ENCODE results near the gene LSM4. TPM values are rescaled to one million over a fixed set of nuclear protein-coding genes. Genes with fewer than 3 reads are reported as not detected.
A peak's percentile ranks its signal among the peaks of the same experiment; 100 is the strongest.

Gene LSM4
- total and polyA plus RNA-seq, 9 donors, result 38.3 to 121 (median 71.4) TPM

- H3K4me1 ChIP-seq (ENCODE audit: insufficient read depth), result peaks cover 17% of the 10 kb centered on the region
- intact Hi-C loops (cut with DNase I), result no loop called here
- H3K4me3 ChIP-seq, result no peak overlapping the region
- TF ChIP-seq CTCF (IDR thresholded peaks at IDR 0.05) (no peak), EP300 (IDR thresholded peaks at IDR 0.05) (no peak), POLR2A (IDR thresholded peaks at IDR 0.05) (no peak)
- WGBS, 3 donors, result 58 to 63% (median 59%) methylated on average over 12 of the region's 12 CpGs
- DNase-seq, result peak in 1 of 5 donors; percentile 31
- H3K36me3 ChIP-seq, result no peaks in the 10 kb centered on the region
- peak overlapping the region; percentile 95 to 100 for H3K27ac ChIP-seq
- H3K9me3 ChIP-seq, result no peaks in the 10 kb centered on the region
- H3K27me3 ChIP-seq, result no peaks in the 10 kb centered on the region
These were observed 33.2 kb downstream of the LSM4 start for GRCh38 chr19:18289471-18290301.

GRCh38 chr19:18287836-18288772 lies 34.8 kb downstream of the LSM4 start:
- H3K4me3 ChIP-seq, result no peak overlapping the region
- H3K36me3 ChIP-seq, result no peaks in the 10 kb centered on the region
- DNase-seq, result peak in 2 of 5 donors; percentile 33 to 50
- H3K27me3 ChIP-seq, result no peaks in the 10 kb centered on the region
- intact Hi-C loops (cut with DNase I), result no loop called here
- H3K9me3 ChIP-seq, result no peaks in the 10 kb centered on the region
- H3K27ac ChIP-seq, result peak overlapping the region; percentile 71 to 84
- peaks cover 15% of the 10 kb centered on the region for H3K4me1 ChIP-seq (ENCODE audit: insufficient read depth)
- 38 to 51% (median 42%) methylated on average over 26 of the region's 26 CpGs for WGBS, 3 donors
- TF ChIP-seq CTCF (IDR thresholded peaks at IDR 0.05) (no peak), POLR2A (IDR thresholded peaks at IDR 0.05) (no peak), EP300 (IDR thresholded peaks at IDR 0.05) (no peak)

GRCh38 chr19:18286973-18287635 lies 35.8 kb downstream of the LSM4 start:
- Histone ChIP-seq H3K27ac (peak overlapping the region; percentile 71 to 84), H3K4me3 (no peak overlapping the region), H3K36me3 (no peaks in the 10 kb centered on the region), H3K4me1 (ENCODE audit: insufficient read depth) (peaks cover 19% of the 10 kb centered on the region), H3K9me3 (no peaks in the 10 kb centered on the region), H3K27me3 (no peaks in the 10 kb centered on the region)
- intact Hi-C loops (cut with DNase I), result no loop called here
- WGBS, 3 donors, result 83 to 89% (median 83%) methylated on average over 21 of the region's 21 CpGs
- DNase-seq, result peak in 1 of 5 donors; percentile 31
- TF ChIP-seq POLR2A (IDR thresholded peaks at IDR 0.05) (no peak), EP300 (IDR thresholded peaks at IDR 0.05) (no peak), CTCF (IDR thresholded peaks at IDR 0.05) (no peak)

All from ovary (tissue), 9 donors.